Lung microvascular endothelial cell (primary cell): ENCODE data around the gene FUT1. TPM values are rescaled to one million over a fixed set of nuclear protein-coding genes. Genes with fewer than 3 reads are reported as not detected.

ENCODE experiments used
- DNase-seq, 2 donors: peaks; one replicate each; pipeline versions ENCODE4 v3.0.0 to v3.0.0-alpha.2; 2010; ENCODE audit warnings: low read depth in 2 of 2
- total RNA-seq: library from RNA; depleted of rRNA; stranded (reverse); fragments of >200 nt; gene quantifications from 2 replicates; pipeline ENCODE4 v1.2.1, GENCODE V29; 2014

The FUT1 gene
- total RNA-seq, 1 donor from 2014 or later, result 8.3 TPM

GRCh38 chr19:48741129-48741999 is 11.1 kb downstream of the FUT1 start:
- peak; percentile 49 to 55 for DNase-seq

GRCh38 chr19:48740164-48740972 is 12.1 kb downstream of the FUT1 start, which contains the start of gene RASIP1:
Gene RASIP1, minus strand, starts transcription at chr19:48740610. Its CDS starts 328 bp downstream, at chr19:48740282.
- DNase-seq, result peak; percentile 65 to 71

GRCh38 chr19:48739404-48740163 is 12.9 kb downstream of the FUT1 start:
- DNase-seq, result no peak

- peak; percentile 93 to 97 for DNase-seq
These were observed 13.7 kb downstream of the FUT1 start for GRCh38 chr19:48738557-48739403.

- DNase-seq, result peak in 1 of 2 donors; percentile 61
These were observed 15.0 kb downstream of the FUT1 start for GRCh38 chr19:48737360-48737998.

- no peak for DNase-seq
These were observed 17.3 kb downstream of the FUT1 start for GRCh38 chr19:48735031-48735615.

GRCh38 chr19:48734625-48735024 is 17.8 kb downstream of the FUT1 start:
- no peak for DNase-seq

GRCh38 chr19:48731452-48731851 is 21.0 kb downstream of the FUT1 start:
- no peak for DNase-seq

- DNase-seq, result no peak
These were observed 23.4 kb downstream of the FUT1 start for GRCh38 chr19:48728911-48729664.

GRCh38 chr19:48726556-48726955 is 25.9 kb downstream of the FUT1 start:
- peak; percentile 65 to 76 for DNase-seq

GRCh38 chr19:48724796-48725753 is 27.4 kb downstream of the FUT1 start:
- peak; percentile 82 to 98 for DNase-seq

- DNase-seq, result no peak
These were observed 30.2 kb downstream of the FUT1 start for GRCh38 chr19:48722196-48722708.

GRCh38 chr19:48720613-48721296 is 31.7 kb downstream of the FUT1 start:
- no peak for DNase-seq

GRCh38 chr19:48720251-48720612 is 32.2 kb downstream of the FUT1 start:
- no peak for DNase-seq

GRCh38 chr19:48719263-48720171 is 32.9 kb downstream of the FUT1 start, which contains the start of gene MAMSTR:
Gene MAMSTR, minus strand, starts transcription at chr19:48719725. Its CDS starts 694 bp downstream, at chr19:48719031.
- DNase-seq, result no peak

- DNase-seq, result no peak
These were observed 33.7 kb downstream of the FUT1 start for GRCh38 chr19:48718711-48719231.
